Measurements from ENCODE around the gene IL1RAPL2. TPM values are rescaled to one million over a fixed set of nuclear protein-coding genes. Genes with fewer than 3 reads are reported as not detected.

The IL1RAPL2 gene
- total RNA-seq, 2 donors from 2014 or later, result not detected

- Histone ChIP-seq H3K27ac (no peak overlapping the region), H3K9me3 (no peaks in the 10 kb centered on the region), H3K4me3 (no peak overlapping the region), H3K27me3 (no peaks in the 10 kb centered on the region), H3K36me3 (no peaks in the 10 kb centered on the region), H3K4me1 (no peaks in the 10 kb centered on the region)
- DNase-seq (ENCODE audit: low spot score), result no peak
- TF ChIP-seq, protein P1, sequence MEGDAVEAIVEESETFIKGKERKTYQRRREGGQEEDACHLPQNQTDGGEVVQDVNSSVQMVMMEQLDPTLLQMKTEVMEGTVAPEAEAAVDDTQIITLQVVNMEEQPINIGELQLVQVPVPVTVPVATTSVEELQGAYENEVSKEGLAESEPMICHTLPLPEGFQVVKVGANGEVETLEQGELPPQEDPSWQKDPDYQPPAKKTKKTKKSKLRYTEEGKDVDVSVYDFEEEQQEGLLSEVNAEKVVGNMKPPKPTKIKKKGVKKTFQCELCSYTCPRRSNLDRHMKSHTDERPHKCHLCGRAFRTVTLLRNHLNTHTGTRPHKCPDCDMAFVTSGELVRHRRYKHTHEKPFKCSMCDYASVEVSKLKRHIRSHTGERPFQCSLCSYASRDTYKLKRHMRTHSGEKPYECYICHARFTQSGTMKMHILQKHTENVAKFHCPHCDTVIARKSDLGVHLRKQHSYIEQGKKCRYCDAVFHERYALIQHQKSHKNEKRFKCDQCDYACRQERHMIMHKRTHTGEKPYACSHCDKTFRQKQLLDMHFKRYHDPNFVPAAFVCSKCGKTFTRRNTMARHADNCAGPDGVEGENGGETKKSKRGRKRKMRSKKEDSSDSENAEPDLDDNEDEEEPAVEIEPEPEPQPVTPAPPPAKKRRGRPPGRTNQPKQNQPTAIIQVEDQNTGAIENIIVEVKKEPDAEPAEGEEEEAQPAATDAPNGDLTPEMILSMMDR (IDR thresholded peaks at IDR 0.05), result no peak
Measured at GRCh38 chrX:105744946-105745345, 1178.9 kb downstream of the IL1RAPL2 start.

- no peaks in the 10 kb centered on the region for H3K4me1 ChIP-seq
- H3K4me3 ChIP-seq, result no peak overlapping the region
- H3K9me3 ChIP-seq, result no peaks in the 10 kb centered on the region
- H3K36me3 ChIP-seq, result no peaks in the 10 kb centered on the region
- TF ChIP-seq, protein P1 (IDR thresholded peaks at IDR 0.05), result no peak
- H3K27ac ChIP-seq, result no peak overlapping the region
- DNase-seq (ENCODE audit: low spot score), result no peak
- H3K27me3 ChIP-seq, result no peaks in the 10 kb centered on the region
Measured at GRCh38 chrX:105745863-105746262, 1179.9 kb downstream of the IL1RAPL2 start.

- Histone ChIP-seq H3K27ac (no peak overlapping the region), H3K36me3 (no peaks in the 10 kb centered on the region)
Measured at GRCh38 chrX:105752338-105752956, 1186.4 kb downstream of the IL1RAPL2 start.

GRCh38 chrX:105753411-105753810, 1187.4 kb downstream of the IL1RAPL2 start:
- Histone ChIP-seq H3K9me3 (no peaks in the 10 kb centered on the region), H3K4me3 (no peak overlapping the region), H3K4me1 (no peaks in the 10 kb centered on the region), H3K36me3 (no peaks in the 10 kb centered on the region), H3K27me3 (no peaks in the 10 kb centered on the region), H3K27ac (no peak overlapping the region)
- TF ChIP-seq, protein P1 (IDR thresholded peaks at IDR 0.05), result no peak
- no peak for DNase-seq (ENCODE audit: low spot score)

More at GRCh38 chrX:105752338-105752956, 1186.4 kb downstream of the IL1RAPL2 start:
- Histone ChIP-seq H3K4me1 (no peaks in the 10 kb centered on the region), H3K4me3 (no peak overlapping the region), H3K9me3 (no peaks in the 10 kb centered on the region), H3K27me3 (no peaks in the 10 kb centered on the region)
- TF ChIP-seq, protein P1 (IDR thresholded peaks at IDR 0.05), result no peak
- no peak for DNase-seq (ENCODE audit: low spot score)

GRCh38 chrX:105754286-105754964, 1188.4 kb downstream of the IL1RAPL2 start:
- Histone ChIP-seq H3K4me1 (no peaks in the 10 kb centered on the region), H3K9me3 (no peaks in the 10 kb centered on the region), H3K36me3 (no peaks in the 10 kb centered on the region)

More at GRCh38 chrX:105754286-105754964, 1188.4 kb downstream of the IL1RAPL2 start:
- H3K27ac ChIP-seq, result no peak overlapping the region
- H3K4me3 ChIP-seq, result no peak overlapping the region
- H3K27me3 ChIP-seq, result no peaks in the 10 kb centered on the region
- TF ChIP-seq, protein P1 (IDR thresholded peaks at IDR 0.05), result no peak
- DNase-seq (ENCODE audit: low spot score), result no peak

Data from right atrium auricular region (tissue), 2 donors.